ENCODE data around the gene NFASC. TPM values are rescaled to one million over a fixed set of nuclear protein-coding genes. Genes with fewer than 3 reads are reported as not detected.

NFASC gene
- total and polyA plus RNA-seq, 4 experiments from 2014 or later = not detected

DNA sequence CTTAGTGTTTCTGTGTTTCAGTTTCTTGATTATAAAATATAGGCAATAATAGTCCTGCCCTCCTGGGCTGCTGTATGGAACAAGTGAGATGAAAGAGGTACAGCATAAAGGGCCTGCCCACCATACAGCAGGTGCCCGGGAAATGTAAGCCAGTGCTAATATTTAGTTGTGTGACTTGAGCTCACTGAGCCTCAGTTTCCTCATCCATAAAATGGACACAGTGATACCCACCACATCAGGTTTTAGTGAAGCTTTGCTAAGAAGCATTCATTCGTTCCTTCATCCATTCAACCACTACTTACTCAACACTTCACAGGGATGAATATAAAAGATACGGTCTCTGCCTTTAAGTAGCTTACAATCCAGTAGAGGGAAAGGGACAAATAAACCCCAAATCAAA, 192.2 kb downstream of the NFASC start:
- no peak for DNase-seq
- ChIA-PET POLR2A (ENCODE audit: partially characterized antibody) (no interaction called here), CTCF (ENCODE audit: partially characterized antibody) (interaction anchor here (0.6 to 3.3 kb wide), 15 partner anchors 10 to 1409 kb away, joined by 3 to 44 read pairs (median 4); no protein-coding TSS in a partner anchor)
- H3K4me3 ChIP-seq (ENCODE audit: low read length in 2 of 2) = no peak overlapping the region
- intact Hi-C loops (cut with micrococcal nuclease) = no loop called here
- Mint-ChIP-seq H3K36me3 (no peaks in the 10 kb centered on the region), H3K27me3 (no peaks in the 10 kb centered on the region), H3K9me3 (no peaks in the 10 kb centered on the region), H3K4me1 (peaks cover 0 to 2% (median 0%) of the 10 kb centered on the region in 4 donors), H3K27ac (no peak overlapping the region), H3K4me3 (no peak overlapping the region)
- H3K9me3 ChIP-seq (ENCODE audit: control insufficient read depth in 1 of 2, low read length in 2 of 2) = no peaks in the 10 kb centered on the region
- H3K27ac ChIP-seq (ENCODE audit: low read depth, low read length) = no peak overlapping the region
- no peaks in the 10 kb centered on the region for H3K36me3 ChIP-seq (ENCODE audit: insufficient read depth, low read length)
- H3K27me3 ChIP-seq (ENCODE audit: insufficient read depth, low read length) = no peaks in the 10 kb centered on the region
- H3K4me1 ChIP-seq (ENCODE audit: insufficient read depth, low read length) = no peaks in the 10 kb centered on the region

DNA sequence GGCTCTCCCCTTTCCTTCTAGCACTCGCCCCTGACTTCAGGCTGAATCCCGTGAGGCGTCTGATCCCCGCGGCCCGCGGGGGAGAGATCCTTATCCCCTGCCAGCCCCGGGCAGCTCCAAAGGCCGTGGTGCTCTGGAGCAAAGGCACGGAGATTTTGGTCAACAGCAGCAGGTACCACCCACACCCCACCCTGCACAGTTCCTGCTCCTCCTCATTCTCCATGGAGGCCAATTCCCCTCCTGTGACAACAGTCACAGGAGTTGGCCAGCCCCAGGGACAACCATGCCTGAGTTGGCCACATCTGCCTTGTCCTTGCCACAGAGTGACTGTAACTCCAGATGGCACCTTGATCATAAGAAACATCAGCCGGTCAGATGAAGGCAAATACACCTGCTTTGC, 193.6 kb downstream of the NFASC start:
- CTCF ChIA-PET (ENCODE audit: partially characterized antibody) = no interaction called here
- Histone ChIP-seq H3K36me3 (ENCODE audit: insufficient read depth, low read length) (no peaks in the 10 kb centered on the region), H3K4me1 (ENCODE audit: insufficient read depth, low read length) (no peaks in the 10 kb centered on the region), H3K27me3 (ENCODE audit: insufficient read depth, low read length) (no peaks in the 10 kb centered on the region), H3K9me3 (ENCODE audit: control insufficient read depth in 1 of 2, low read length in 2 of 2) (no peaks in the 10 kb centered on the region), H3K27ac (ENCODE audit: low read depth, low read length) (no peak overlapping the region), H3K4me3 (ENCODE audit: low read length in 2 of 2) (no peak overlapping the region)
- Mint-ChIP-seq H3K4me3 (no peak overlapping the region), H3K4me1 (peaks cover 0 to 2% (median 0%) of the 10 kb centered on the region in 4 donors), H3K27ac (no peak overlapping the region), H3K27me3 (no peaks in the 10 kb centered on the region), H3K36me3 (no peaks in the 10 kb centered on the region), H3K9me3 (no peaks in the 10 kb centered on the region)
- no peak for DNase-seq
- intact Hi-C loops (cut with micrococcal nuclease) = no loop called here
- POLR2A ChIA-PET (ENCODE audit: partially characterized antibody) = no interaction called here

DNA sequence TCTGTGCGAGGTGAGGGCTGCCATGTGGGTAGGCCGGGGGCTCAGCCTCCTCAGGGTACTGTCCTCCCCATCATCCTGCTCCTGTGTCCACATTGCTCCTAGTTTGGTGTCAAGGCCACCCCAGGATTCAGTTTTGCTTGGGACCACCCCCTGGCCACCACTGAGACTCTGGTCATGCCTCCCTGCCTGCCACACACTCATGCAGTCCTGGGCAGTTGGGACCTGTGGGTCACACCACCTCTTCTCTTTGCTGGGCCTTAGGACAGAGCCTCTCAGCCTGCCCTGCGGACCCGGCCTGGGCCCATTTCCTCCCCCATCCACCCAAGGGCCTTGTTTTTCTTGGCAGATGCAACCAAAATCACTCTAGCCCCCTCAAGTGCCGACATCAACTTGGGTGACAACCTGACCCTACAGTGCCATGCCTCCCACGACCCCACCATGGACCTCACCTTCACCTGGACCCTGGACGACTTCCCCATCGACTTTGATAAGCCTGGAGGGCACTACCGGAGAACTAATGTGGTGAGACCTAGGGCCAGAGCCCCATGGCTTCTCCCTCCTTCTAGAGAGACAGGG, 194.2 kb downstream of the NFASC start:
- Mint-ChIP-seq H3K9me3 (no peaks in the 10 kb centered on the region), H3K4me3 (no peak overlapping the region), H3K36me3 (no peaks in the 10 kb centered on the region), H3K27me3 (no peaks in the 10 kb centered on the region), H3K27ac (no peak overlapping the region), H3K4me1 (peaks cover 0 to 2% (median 0%) of the 10 kb centered on the region in 4 donors)
- no peak overlapping the region for H3K4me3 ChIP-seq (ENCODE audit: low read length in 2 of 2)
- no peaks in the 10 kb centered on the region for H3K36me3 ChIP-seq (ENCODE audit: insufficient read depth, low read length)
- CTCF ChIA-PET (ENCODE audit: partially characterized antibody) = no interaction called here
- intact Hi-C loops (cut with micrococcal nuclease) = no loop called here
- no peak overlapping the region for H3K27ac ChIP-seq (ENCODE audit: low read depth, low read length)
- POLR2A ChIA-PET (ENCODE audit: partially characterized antibody) = no interaction called here
- H3K9me3 ChIP-seq (ENCODE audit: control insufficient read depth in 1 of 2, low read length in 2 of 2) = no peaks in the 10 kb centered on the region
- H3K4me1 ChIP-seq (ENCODE audit: insufficient read depth, low read length) = no peaks in the 10 kb centered on the region
- no peaks in the 10 kb centered on the region for H3K27me3 ChIP-seq (ENCODE audit: insufficient read depth, low read length)
- no peak for DNase-seq

GRCh38 chr1:205065666-205066065, 195.0 kb downstream of the NFASC start:
- CTCF ChIA-PET (ENCODE audit: partially characterized antibody) = no interaction called here
- Mint-ChIP-seq H3K27ac (no peak overlapping the region), H3K27me3 (no peaks in the 10 kb centered on the region), H3K36me3 (no peaks in the 10 kb centered on the region), H3K4me1 (peaks cover 0 to 2% (median 0%) of the 10 kb centered on the region in 4 donors), H3K9me3 (no peaks in the 10 kb centered on the region), H3K4me3 (no peak overlapping the region)
- H3K4me3 ChIP-seq (ENCODE audit: low read length in 2 of 2) = no peak overlapping the region
- no peak overlapping the region for H3K27ac ChIP-seq (ENCODE audit: low read depth, low read length)
- no peaks in the 10 kb centered on the region for H3K4me1 ChIP-seq (ENCODE audit: insufficient read depth, low read length)
- POLR2A ChIA-PET (ENCODE audit: partially characterized antibody) = no interaction called here
- H3K9me3 ChIP-seq (ENCODE audit: control insufficient read depth in 1 of 2, low read length in 2 of 2) = no peaks in the 10 kb centered on the region
- intact Hi-C loops (cut with micrococcal nuclease) = no loop called here
- no peaks in the 10 kb centered on the region for H3K27me3 ChIP-seq (ENCODE audit: insufficient read depth, low read length)
- H3K36me3 ChIP-seq (ENCODE audit: insufficient read depth, low read length) = no peaks in the 10 kb centered on the region
- no peak for DNase-seq

DNA sequence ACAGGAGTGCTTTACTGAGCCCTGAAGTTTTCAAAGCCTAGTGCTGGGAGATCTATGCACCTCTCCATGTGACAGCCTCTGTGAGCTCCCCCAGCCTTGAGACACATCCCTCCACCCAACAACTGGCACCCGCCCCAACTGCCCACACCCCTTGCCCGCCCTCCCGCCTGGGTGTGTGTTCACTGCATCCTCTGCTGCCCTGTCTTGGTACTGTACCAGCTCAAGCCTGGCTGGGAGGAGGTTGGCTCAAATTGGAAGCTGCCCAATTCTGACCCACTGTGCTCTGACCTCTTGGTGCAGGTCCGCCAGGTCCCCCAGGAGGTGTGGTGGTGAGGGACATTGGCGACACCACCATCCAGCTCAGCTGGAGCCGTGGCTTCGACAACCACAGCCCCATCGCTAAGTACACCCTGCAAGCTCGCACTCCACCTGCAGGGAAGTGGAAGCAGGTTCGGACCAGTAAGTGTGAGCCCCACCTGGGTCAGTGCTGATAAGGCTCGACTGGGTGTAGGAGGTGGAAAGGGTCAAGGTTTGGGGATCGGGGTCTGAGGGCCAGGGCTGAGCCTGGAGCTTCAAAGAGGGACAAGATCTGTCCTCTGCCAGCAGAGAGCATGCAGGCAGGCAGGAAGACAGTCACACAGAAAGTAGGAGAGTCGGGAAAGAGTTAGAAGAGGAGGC, 195.6 kb downstream of the NFASC start:
- Mint-ChIP-seq H3K4me1 (peaks cover 0 to 2% (median 0%) of the 10 kb centered on the region in 4 donors), H3K27ac (no peak overlapping the region), H3K4me3 (no peak overlapping the region), H3K9me3 (no peaks in the 10 kb centered on the region), H3K36me3 (no peaks in the 10 kb centered on the region), H3K27me3 (no peaks in the 10 kb centered on the region)
- POLR2A ChIA-PET (ENCODE audit: partially characterized antibody) = no interaction called here
- Histone ChIP-seq H3K27me3 (ENCODE audit: insufficient read depth, low read length) (no peaks in the 10 kb centered on the region), H3K27ac (ENCODE audit: low read depth, low read length) (no peak overlapping the region), H3K36me3 (ENCODE audit: insufficient read depth, low read length) (no peaks in the 10 kb centered on the region), H3K4me3 (ENCODE audit: low read length in 2 of 2) (no peak overlapping the region), H3K4me1 (ENCODE audit: insufficient read depth, low read length) (no peaks in the 10 kb centered on the region), H3K9me3 (ENCODE audit: control insufficient read depth in 1 of 2, low read length in 2 of 2) (no peaks in the 10 kb centered on the region)
- CTCF ChIA-PET (ENCODE audit: partially characterized antibody) = no interaction called here
- no peak for DNase-seq
- intact Hi-C loops (cut with micrococcal nuclease) = no loop called here

DNA sequence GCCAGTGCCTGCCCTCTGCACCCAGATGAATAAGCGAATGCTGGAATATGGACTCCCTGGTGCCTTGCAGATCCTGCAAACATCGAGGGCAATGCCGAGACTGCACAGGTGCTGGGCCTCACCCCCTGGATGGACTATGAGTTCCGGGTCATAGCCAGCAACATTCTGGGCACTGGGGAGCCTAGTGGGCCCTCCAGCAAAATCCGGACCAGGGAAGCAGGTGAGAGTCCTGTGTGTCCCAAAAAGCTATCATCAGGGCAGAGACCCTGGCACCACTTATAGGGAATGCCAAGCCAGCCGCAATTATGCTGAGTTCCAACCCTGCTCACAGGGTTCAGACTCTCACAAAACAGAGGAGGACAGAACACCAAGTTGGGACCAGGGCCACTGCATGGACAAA, 196.4 kb downstream of the NFASC start:
- POLR2A ChIA-PET (ENCODE audit: partially characterized antibody) = no interaction called here

DNA sequence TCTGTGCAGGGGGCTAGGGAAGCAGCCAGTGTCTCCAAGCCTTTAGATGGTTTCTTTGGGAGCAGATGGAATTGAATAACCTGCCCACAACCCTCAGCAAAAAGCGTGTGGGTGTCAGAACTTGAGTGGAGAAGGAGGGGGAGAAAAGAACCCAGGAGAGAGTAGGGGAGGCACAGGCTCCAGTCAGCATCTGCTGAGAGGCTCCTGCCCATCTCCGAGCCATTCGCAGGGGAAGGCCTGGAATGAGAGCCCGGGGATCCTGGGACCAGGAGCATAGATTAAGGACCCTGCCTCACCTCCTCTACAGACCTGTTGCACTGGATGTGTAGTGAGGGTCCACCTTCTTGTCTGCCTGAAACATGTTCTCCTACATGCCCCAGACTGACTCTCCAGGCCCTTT, 197.3 kb downstream of the NFASC start:
- Mint-ChIP-seq H3K4me3 (no peak overlapping the region), H3K36me3 (no peaks in the 10 kb centered on the region), H3K9me3 (no peaks in the 10 kb centered on the region), H3K4me1 (peaks cover 0 to 2% (median 0%) of the 10 kb centered on the region in 4 donors), H3K27ac (no peak overlapping the region), H3K27me3 (no peaks in the 10 kb centered on the region)
- Histone ChIP-seq H3K9me3 (ENCODE audit: control insufficient read depth in 1 of 2, low read length in 2 of 2) (no peaks in the 10 kb centered on the region), H3K4me3 (ENCODE audit: low read length in 2 of 2) (no peak overlapping the region), H3K27ac (ENCODE audit: low read depth, low read length) (no peak overlapping the region), H3K27me3 (ENCODE audit: insufficient read depth, low read length) (no peaks in the 10 kb centered on the region), H3K36me3 (ENCODE audit: insufficient read depth, low read length) (no peaks in the 10 kb centered on the region), H3K4me1 (ENCODE audit: insufficient read depth, low read length) (no peaks in the 10 kb centered on the region)
- ChIA-PET POLR2A (ENCODE audit: partially characterized antibody) (no interaction called here), CTCF (ENCODE audit: partially characterized antibody) (no interaction called here)
- intact Hi-C loops (cut with micrococcal nuclease) = no loop called here
- no peak for DNase-seq

More for the DNA sequence above, 196.4 kb downstream of the NFASC start:
- Mint-ChIP-seq H3K36me3 (no peaks in the 10 kb centered on the region), H3K27me3 (no peaks in the 10 kb centered on the region), H3K4me1 (peaks cover 0 to 2% (median 0%) of the 10 kb centered on the region in 4 donors), H3K4me3 (no peak overlapping the region), H3K9me3 (no peaks in the 10 kb centered on the region), H3K27ac (no peak overlapping the region)
- H3K27me3 ChIP-seq (ENCODE audit: insufficient read depth, low read length) = no peaks in the 10 kb centered on the region
- intact Hi-C loops (cut with micrococcal nuclease) = no loop called here
- no peak overlapping the region for H3K27ac ChIP-seq (ENCODE audit: low read depth, low read length)
- no peaks in the 10 kb centered on the region for H3K9me3 ChIP-seq (ENCODE audit: control insufficient read depth in 1 of 2, low read length in 2 of 2)
- DNase-seq = no peak
- no peak overlapping the region for H3K4me3 ChIP-seq (ENCODE audit: low read length in 2 of 2)
- CTCF ChIA-PET (ENCODE audit: partially characterized antibody) = no interaction called here
- H3K4me1 ChIP-seq (ENCODE audit: insufficient read depth, low read length) = no peaks in the 10 kb centered on the region
- H3K36me3 ChIP-seq (ENCODE audit: insufficient read depth, low read length) = no peaks in the 10 kb centered on the region
